ENCODE data around the gene ECE1. TPM values are rescaled to one million over a fixed set of nuclear protein-coding genes. Genes with fewer than 3 reads are reported as not detected.

Gene ECE1
- total RNA-seq, 4 donors from 2014 or later, result 74.5 to 146 (median 97.2) TPM

DNA sequence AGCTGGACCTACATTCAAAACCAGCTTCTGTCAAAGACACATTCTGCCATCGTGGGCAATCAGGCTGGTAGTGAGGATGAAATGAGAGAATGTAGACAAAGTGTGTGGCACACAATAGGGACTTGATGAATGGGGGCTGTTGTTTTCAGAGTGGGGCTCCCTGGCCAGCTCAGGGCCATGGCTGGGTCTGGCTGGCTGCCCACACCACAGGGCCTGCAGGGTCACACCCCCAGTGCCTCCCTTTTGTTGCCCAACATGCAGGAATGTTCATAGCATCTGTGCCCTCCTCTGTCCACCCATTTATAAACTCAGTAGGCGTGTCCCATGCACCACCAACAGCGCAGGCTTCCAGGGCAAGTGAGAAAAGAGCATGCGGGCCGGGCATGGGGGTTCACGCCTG is 20.8 kb upstream of the ECE1 start:
- 92 to 95% methylated on average over 6 of the region's 6 CpGs for WGBS, 2 donors
- no peak overlapping the region for H3K27ac ChIP-seq
- TF ChIP-seq CTCF (IDR thresholded peaks at IDR 0.05) (no peak), POLR2A (IDR thresholded peaks at IDR 0.05) (no peak)
- H3K36me3 ChIP-seq, result no peaks in the 10 kb centered on the region
- no peaks in the 10 kb centered on the region for H3K9me3 ChIP-seq
- no peak overlapping the region for H3K4me3 ChIP-seq (replicated peaks in 1 of 3)
- intact Hi-C loops (cut with DNase I), result no loop called here
- H3K27me3 ChIP-seq, result no peaks in the 10 kb centered on the region
- peaks cover 20 to 64% of the 10 kb centered on the region in 2 donors for H3K4me1 ChIP-seq
- DNase-seq, result no peak

DNA sequence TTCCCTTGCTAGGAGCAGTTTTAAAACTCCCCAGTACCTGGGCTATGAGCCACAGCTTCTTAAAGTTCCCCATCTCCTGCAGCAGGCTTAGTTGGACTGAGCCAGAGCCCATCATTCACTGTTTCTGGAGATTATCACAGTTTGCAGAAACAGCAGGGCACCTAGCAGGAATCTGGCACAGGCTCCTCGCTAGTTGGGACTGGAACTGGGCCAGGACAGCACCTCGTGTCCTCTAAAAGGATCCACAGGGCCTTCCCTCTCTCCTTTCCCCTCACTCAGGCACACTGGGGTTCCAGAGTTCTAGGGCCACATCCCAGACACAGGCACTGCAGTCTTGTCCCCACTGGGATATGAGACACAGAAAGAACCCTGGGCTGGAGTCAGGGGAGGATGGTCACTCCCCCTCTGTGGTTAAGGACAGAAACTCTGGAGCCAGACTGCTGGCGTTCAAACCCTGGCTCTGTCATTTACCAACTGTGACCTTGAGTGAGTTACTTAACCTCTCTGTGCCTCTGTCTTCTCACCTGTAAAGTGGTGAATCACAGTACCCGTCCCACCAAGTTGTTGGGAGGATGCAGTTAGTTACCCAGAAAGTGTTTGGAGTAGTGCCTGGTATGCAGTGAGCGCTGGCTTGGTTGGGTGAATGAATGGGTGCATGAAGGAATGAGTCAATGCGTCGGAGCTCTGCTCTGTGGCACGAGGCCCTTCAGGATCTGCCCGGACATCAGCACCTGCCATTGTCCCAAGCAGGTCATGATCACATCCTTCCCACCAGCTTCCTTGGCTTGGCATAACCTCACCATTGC is 18.8 kb upstream of the ECE1 start:
- WGBS, 2 donors, result 57 to 63% methylated on average over 8 to 9 of the region's 9 CpGs
- peak; percentile 83 to 86 for DNase-seq
- Histone ChIP-seq H3K36me3 (no peaks in the 10 kb centered on the region), H3K27me3 (no peaks in the 10 kb centered on the region), H3K27ac (peak overlapping the region in 2 of 3 donors; percentile 35 to 46), H3K9me3 (no peaks in the 10 kb centered on the region), H3K4me3 (replicated peaks in 1 of 3) (no peak overlapping the region), H3K4me1 (peaks cover 17 to 47% of the 10 kb centered on the region in 2 donors)
- TF ChIP-seq CTCF (IDR thresholded peaks at IDR 0.05), result no peak
- no peak for TF ChIP-seq POLR2A (IDR thresholded peaks at IDR 0.05)
- intact Hi-C loops (cut with DNase I), result no loop called here

DNA sequence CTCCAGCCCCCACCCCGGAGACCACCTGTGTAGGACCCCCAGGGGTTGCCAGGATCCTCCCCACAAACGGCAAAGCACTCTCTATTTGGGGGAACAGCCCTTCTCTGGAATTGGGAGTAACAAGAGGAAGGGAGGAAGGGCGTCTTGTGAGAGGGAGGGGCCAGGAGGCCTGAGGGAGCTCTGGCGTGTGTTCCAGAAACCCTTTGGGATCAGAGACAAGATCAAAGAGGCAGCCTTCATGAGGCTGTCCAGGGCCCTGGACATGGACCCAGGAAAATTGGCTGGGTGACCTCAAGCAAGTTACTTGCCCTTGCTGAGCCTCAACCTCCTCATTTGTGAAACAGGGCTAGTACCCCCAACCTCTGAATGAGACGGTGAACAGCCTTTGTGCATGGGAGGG is 18.1 kb upstream of the ECE1 start:
- H3K27ac ChIP-seq, result peak overlapping the region; percentile 9 to 46 (median 35)
- intact Hi-C loops (cut with DNase I), result no loop called here
- H3K9me3 ChIP-seq, result no peaks in the 10 kb centered on the region
- H3K4me3 ChIP-seq (replicated peaks in 1 of 3), result no peak overlapping the region
- peaks cover 21 to 45% of the 10 kb centered on the region in 2 donors for H3K4me1 ChIP-seq
- no peaks in the 10 kb centered on the region for H3K27me3 ChIP-seq
- WGBS, 2 donors, result 44 to 57% methylated on average over 5 of the region's 5 CpGs
- no peaks in the 10 kb centered on the region for H3K36me3 ChIP-seq
- no peak for TF ChIP-seq POLR2A (IDR thresholded peaks at IDR 0.05)
- TF ChIP-seq CTCF (IDR thresholded peaks at IDR 0.05), result no peak
- no peak for DNase-seq

GRCh38 chr1:21307663-21308305 is 17.5 kb upstream of the ECE1 start:
- DNase-seq, result no peak
- H3K4me1 ChIP-seq, result peaks cover 26 to 45% of the 10 kb centered on the region in 2 donors

More at GRCh38 chr1:21307663-21308305, 17.5 kb upstream of the ECE1 start:
- peak overlapping the region in 2 of 3 donors; percentile 35 to 46 for H3K27ac ChIP-seq
- TF ChIP-seq CTCF (IDR thresholded peaks at IDR 0.05), result no peak
- TF ChIP-seq POLR2A (IDR thresholded peaks at IDR 0.05), result no peak
- no peak overlapping the region for H3K4me3 ChIP-seq (replicated peaks in 1 of 3)
- H3K9me3 ChIP-seq, result no peaks in the 10 kb centered on the region
- 85 to 91% methylated on average over 5 to 6 of the region's 6 CpGs for WGBS, 2 donors
- H3K27me3 ChIP-seq, result no peaks in the 10 kb centered on the region
- intact Hi-C loops (cut with DNase I), result no loop called here
- H3K36me3 ChIP-seq, result no peaks in the 10 kb centered on the region
